HepG2 (cell line): ENCODE results near the gene MICOS13. TPM values are rescaled to one million over a fixed set of nuclear protein-coding genes. Genes with fewer than 3 reads are reported as not detected.

Experiments
- ADNP ChIP-seq: sonication (generic); formaldehyde crosslinking; IDR thresholded peaks from 2 replicates; pipeline ENCODE4 v1.4.0; 2020; ENCODE audit warnings: missing genetic modification reagents
- FLYWCH1 ChIP-seq: sonication (generic); formaldehyde crosslinking; IDR thresholded peaks from 2 replicates; pipeline ENCODE4 v1.8.1; 2023; ENCODE audit warnings: mild to moderate bottlenecking, missing genetic modification reagents
- HOXA3 ChIP-seq: sonication (generic); formaldehyde crosslinking; IDR thresholded peaks from 2 replicates; pipeline ENCODE4 v1.5.0; 2020; ENCODE audit warnings: missing genetic modification reagents
- HOXD1 ChIP-seq: sonication (generic); formaldehyde crosslinking; IDR thresholded peaks from 2 replicates; pipeline ENCODE4 v1.5.0; 2020; ENCODE audit warnings: missing genetic modification reagents
- MBNL3 ChIP-seq: fragments of 250-450 bp; sonication (Bioruptor Pico); conservative IDR thresholded peaks from 2 replicates; pipeline ENCODE4 v1.8.0; 2022; ENCODE audit warnings: mild to moderate bottlenecking, inconsistent platforms
- MXI1 ChIP-seq: IDR thresholded peaks from 3 replicates; pipeline ENCODE4 v1.6.1; 2012; ENCODE audit warnings: low read depth, low read length, inconsistent platforms, borderline replicate concordance
- PAXIP1 ChIP-seq: sonication (generic); formaldehyde crosslinking; conservative IDR thresholded peaks from 2 replicates; pipeline ENCODE4 v1.4.0; 2020; ENCODE audit warnings: mild to moderate bottlenecking, missing genetic modification reagents, moderate library complexity
- REL ChIP-seq: sonication (generic); formaldehyde crosslinking; conservative IDR thresholded peaks from 2 replicates; pipeline ENCODE4 v1.8.0; 2022; ENCODE audit warnings: mild to moderate bottlenecking, missing genetic modification reagents, moderate library complexity
- REPIN1 ChIP-seq: sonication (generic); formaldehyde crosslinking; IDR thresholded peaks from 2 replicates; pipeline ENCODE4 v1.8.0; 2022; ENCODE audit warnings: missing genetic modification reagents, low read depth, mild to moderate bottlenecking, borderline replicate concordance
- SMAD1 ChIP-seq: sonication (generic); formaldehyde crosslinking; IDR thresholded peaks from 2 replicates; pipeline ENCODE4 v1.4.0; 2020; ENCODE audit warnings: missing genetic modification reagents, low read depth, mild to moderate bottlenecking, borderline replicate concordance
- SP2 ChIP-seq: sonication (generic); formaldehyde crosslinking; IDR thresholded peaks from 2 replicates; pipeline ENCODE4 v1.5.1; 2020; ENCODE audit warnings: mild to moderate bottlenecking, missing genetic modification reagents
- TBX2 ChIP-seq: sonication (generic); formaldehyde crosslinking; IDR thresholded peaks from 2 replicates; pipeline ENCODE4 v1.5.0; 2020; ENCODE audit warnings: missing genetic modification reagents, mild to moderate bottlenecking, borderline replicate concordance
- TBX3 ChIP-seq: fragments of 450-650 bp; IDR thresholded peaks from 2 replicates; pipeline ENCODE4 v1.6.1; 2017; ENCODE audit warnings: antibody characterized with exemption, mild to moderate bottlenecking, inconsistent platforms, borderline replicate concordance
- ZFY ChIP-seq: sonication (generic); formaldehyde crosslinking; IDR thresholded peaks from 2 replicates; pipeline ENCODE4 v1.4.0; 2020; ENCODE audit warnings: missing genetic modification reagents
- ZNF143 ChIP-seq: sonication (generic); formaldehyde crosslinking; IDR thresholded peaks from 2 replicates; pipeline ENCODE4 v1.4.0; 2020; ENCODE audit warnings: missing genetic modification reagents
- ZNF180 ChIP-seq: sonication (generic); formaldehyde crosslinking; IDR thresholded peaks from 2 replicates; pipeline ENCODE4 v1.4.0; 2020; ENCODE audit warnings: low read depth, missing genetic modification reagents, borderline replicate concordance
- ZNF326 ChIP-seq: sonication (generic); formaldehyde crosslinking; IDR thresholded peaks from 2 replicates; pipeline ENCODE4 v1.4.0; 2020; ENCODE audit warnings: missing genetic modification reagents, borderline replicate concordance
- ZNF382 ChIP-seq: sonication (generic); formaldehyde crosslinking; IDR thresholded peaks from 2 replicates; pipeline ENCODE4 v1.5.0; 2020; ENCODE audit warnings: missing genetic modification reagents, mild to moderate bottlenecking, borderline replicate concordance
- ZNF746 ChIP-seq: sonication (generic); formaldehyde crosslinking; IDR thresholded peaks from 2 replicates; pipeline ENCODE4 v1.8.0; 2022; ENCODE audit warnings: mild to moderate bottlenecking, missing genetic modification reagents
- ZNF747 ChIP-seq: sonication (generic); formaldehyde crosslinking; IDR thresholded peaks from 2 replicates; pipeline ENCODE4 v1.8.1; 2023; ENCODE audit warnings: missing genetic modification reagents, mild to moderate bottlenecking, borderline replicate concordance
- ZNF841 ChIP-seq: sonication (generic); formaldehyde crosslinking; IDR thresholded peaks from 2 replicates; pipeline ENCODE4 v1.8.1; 2023; ENCODE audit warnings: missing genetic modification reagents, borderline replicate concordance
- polyA plus RNA-seq, 8 experiments: library from polyadenylated mRNA; depleted of rRNA in 3 of 8; stranded (reverse) in 7 of 8; unstranded in 1 of 8; fragments of >200 nt; fragmentation: Illumina TruSeq in 4 of 8; extraction: Trizol in 4 of 8; gene quantifications; 2 replicates each; pipeline versions ENCODE4 v1.2.1 to v1.2.3, GENCODE V29; 2011 to 2016; ENCODE audit warnings: low read depth in 4 of 8, missing spikeins in 1 of 8, mixed read lengths in 1 of 8; ENCODE audit not compliant: insufficient read depth in 1 of 8
- total RNA-seq, 5 experiments: library from RNA; depleted of rRNA; stranded (reverse); fragments of >200 nt; fragmentation: Illumina TruSeq; extraction: Trizol; gene quantifications; 2 replicates each; pipeline ENCODE4 v1.2.3, GENCODE V29; 2016; ENCODE audit warnings: low read depth in 1 of 5
- TF ChIP-seq, protein P1 (sequence below): sonication (generic); formaldehyde crosslinking; IDR thresholded peaks from 2 replicates; pipeline ENCODE4 v1.4.0; 2020; ENCODE audit warnings: missing genetic modification reagents
- TF ChIP-seq, protein P2 (sequence below): sonication (generic); formaldehyde crosslinking; IDR thresholded peaks from 2 replicates; pipeline ENCODE4 v1.4.0; 2020; ENCODE audit warnings: missing genetic modification reagents

The MICOS13 gene
- total and polyA plus RNA-seq, 2 of the 13 experiments (the other 11 are each of a cell fraction or from before 2014, with no cell fraction given) = 28.8 to 35.4 TPM

DNA sequence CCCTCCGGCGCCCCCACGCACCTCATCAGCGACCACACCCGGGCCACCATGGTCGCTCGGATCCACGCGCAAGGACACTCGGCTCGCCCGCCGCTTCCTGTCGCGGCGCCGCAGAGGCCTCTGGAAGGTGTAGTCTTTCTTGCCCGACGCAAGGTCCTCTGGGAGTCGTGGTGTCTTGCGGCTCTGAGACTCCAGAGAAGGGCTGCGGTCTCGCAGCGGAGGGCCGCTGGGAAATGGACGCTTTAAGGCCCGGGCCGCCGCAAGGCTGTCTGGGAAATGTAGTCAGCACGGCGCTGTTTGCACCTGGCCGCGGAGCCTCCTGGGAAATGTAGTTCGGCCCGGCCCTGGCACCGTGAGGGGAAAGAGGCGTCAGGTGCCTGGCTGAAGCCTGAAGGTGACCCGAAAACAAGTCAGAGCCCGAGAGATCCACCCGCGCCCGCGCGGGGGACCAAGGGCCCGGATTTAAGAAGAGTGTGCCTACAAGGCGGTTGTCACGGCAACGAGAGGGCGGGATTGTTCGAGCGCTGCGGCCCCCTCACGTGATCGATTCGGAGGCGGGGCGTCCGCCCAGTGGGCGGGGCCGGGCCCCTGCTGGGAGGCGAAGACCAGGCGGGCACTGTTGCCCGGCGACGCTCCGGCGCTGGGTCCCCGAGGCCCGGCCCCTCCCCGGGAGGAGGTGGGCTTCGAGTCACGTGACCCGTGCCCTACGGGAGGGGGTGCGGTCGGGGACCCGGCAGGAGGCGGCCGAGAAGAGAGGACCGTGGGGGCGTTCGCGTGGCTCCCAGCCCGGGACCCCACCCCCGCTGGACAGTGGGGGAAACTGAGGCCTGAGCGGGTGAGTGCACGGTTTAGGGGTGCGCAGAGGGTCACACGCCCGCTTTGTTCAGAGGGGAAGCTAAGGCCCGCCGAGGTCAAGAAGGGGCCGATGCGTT lies at the start of gene MICOS13, which contains the start of gene HSD11B1L (continued):
- TF ChIP-seq ZNF382 (no peak), SP2 (CRISPR knock-in tag) (peak; percentile 46), HOXD1 (no peak; the same call in 1 of the 2 replicates), FLYWCH1 (CRISPR knock-in tag) (no peak), MBNL3 (CRISPR knock-in tag) (no peak), ZNF747 (CRISPR knock-in tag) (peak; percentile 24; the same call in 1 of the 2 replicates), ZNF180 (CRISPR knock-in tag) (no peak), ZNF326 (no peak), TBX2 (CRISPR knock-in tag) (peak; percentile 65; the same call in 1 of the 2 replicates), HOXA3 (CRISPR knock-in tag) (peak; percentile 96), ADNP (CRISPR knock-in tag) (no peak), ZNF143 (peak; percentile 99), MXI1 (peak; percentile 72; the same call in 2 of the 3 replicates), ZNF746 (CRISPR knock-in tag) (no peak), ZFY (peak; percentile 96), REPIN1 (CRISPR knock-in tag) (no peak), SMAD1 (CRISPR knock-in tag) (no peak), ZNF841 (CRISPR knock-in tag) (no peak), TBX3 (peak; percentile 44; the same call in 1 of the 2 replicates), PAXIP1 (no peak; the same call in 1 of the 2 replicates), REL (CRISPR knock-in tag) (no peak)
- TF ChIP-seq, protein P1, sequence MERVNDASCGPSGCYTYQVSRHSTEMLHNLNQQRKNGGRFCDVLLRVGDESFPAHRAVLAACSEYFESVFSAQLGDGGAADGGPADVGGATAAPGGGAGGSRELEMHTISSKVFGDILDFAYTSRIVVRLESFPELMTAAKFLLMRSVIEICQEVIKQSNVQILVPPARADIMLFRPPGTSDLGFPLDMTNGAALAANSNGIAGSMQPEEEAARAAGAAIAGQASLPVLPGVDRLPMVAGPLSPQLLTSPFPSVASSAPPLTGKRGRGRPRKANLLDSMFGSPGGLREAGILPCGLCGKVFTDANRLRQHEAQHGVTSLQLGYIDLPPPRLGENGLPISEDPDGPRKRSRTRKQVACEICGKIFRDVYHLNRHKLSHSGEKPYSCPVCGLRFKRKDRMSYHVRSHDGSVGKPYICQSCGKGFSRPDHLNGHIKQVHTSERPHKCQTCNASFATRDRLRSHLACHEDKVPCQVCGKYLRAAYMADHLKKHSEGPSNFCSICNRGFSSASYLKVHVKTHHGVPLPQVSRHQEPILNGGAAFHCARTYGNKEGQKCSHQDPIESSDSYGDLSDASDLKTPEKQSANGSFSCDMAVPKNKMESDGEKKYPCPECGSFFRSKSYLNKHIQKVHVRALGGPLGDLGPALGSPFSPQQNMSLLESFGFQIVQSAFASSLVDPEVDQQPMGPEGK (CRISPR knock-in tag) = peak; percentile 47; the same call in 1 of the 2 replicates
- TF ChIP-seq, protein P2, sequence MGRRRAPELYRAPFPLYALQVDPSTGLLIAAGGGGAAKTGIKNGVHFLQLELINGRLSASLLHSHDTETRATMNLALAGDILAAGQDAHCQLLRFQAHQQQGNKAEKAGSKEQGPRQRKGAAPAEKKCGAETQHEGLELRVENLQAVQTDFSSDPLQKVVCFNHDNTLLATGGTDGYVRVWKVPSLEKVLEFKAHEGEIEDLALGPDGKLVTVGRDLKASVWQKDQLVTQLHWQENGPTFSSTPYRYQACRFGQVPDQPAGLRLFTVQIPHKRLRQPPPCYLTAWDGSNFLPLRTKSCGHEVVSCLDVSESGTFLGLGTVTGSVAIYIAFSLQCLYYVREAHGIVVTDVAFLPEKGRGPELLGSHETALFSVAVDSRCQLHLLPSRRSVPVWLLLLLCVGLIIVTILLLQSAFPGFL (CRISPR knock-in tag) = no peak
